Stimulated activated CD4-positive, alpha-beta T cell treated with anti-CD3 and anti-CD28 coated beads, Interleukin-1b, Interleukin-23, amount 100 ng/mL, for 48 hours (primary cell): ENCODE measurements around the gene ABCA1.
A peak's percentile ranks its signal among the peaks of the same experiment; 100 is the strongest.
"Not testable (repeated sequence)": the region's sequence is repeated elsewhere in the genome, so short reads cannot be mapped to it uniquely, and the experiment has no call there.

Experiments
- DNase-seq: peaks from one replicate; pipeline ENCODE4 v3.0.0-alpha.2; 2020

Gene ABCA1

GRCh38 chr9:104948277-104948676 is 20.3 kb upstream of the ABCA1 start:
- DNase-seq = no peak

GRCh38 chr9:104944871-104945270 is 16.9 kb upstream of the ABCA1 start:
- no peak for DNase-seq

- no peak for DNase-seq
Measured at GRCh38 chr9:104944356-104944755, 16.4 kb upstream of the ABCA1 start.

GRCh38 chr9:104941597-104941996 is 13.6 kb upstream of the ABCA1 start:
- DNase-seq = no peak

- DNase-seq = no peak
Measured at GRCh38 chr9:104936291-104936690, 8.3 kb upstream of the ABCA1 start.

- DNase-seq = not testable (repeated sequence)
Measured at GRCh38 chr9:104935501-104935810, 7.5 kb upstream of the ABCA1 start.

GRCh38 chr9:104934691-104935500 is 6.9 kb upstream of the ABCA1 start:
- no peak for DNase-seq

- DNase-seq = not testable (repeated sequence)
Measured at GRCh38 chr9:104933091-104933490, 5.1 kb upstream of the ABCA1 start.

- DNase-seq = no peak
Measured at GRCh38 chr9:104931256-104931655, 3.3 kb upstream of the ABCA1 start.

GRCh38 chr9:104927216-104927911 is 591 bp downstream of the ABCA1 start:
- DNase-seq = peak; percentile 20

GRCh38 chr9:104923740-104924139 is 4.2 kb downstream of the ABCA1 start:
- DNase-seq = no peak

- DNase-seq = no peak
Measured at GRCh38 chr9:104923289-104923688, 4.7 kb downstream of the ABCA1 start.

GRCh38 chr9:104922748-104923147 is 5.2 kb downstream of the ABCA1 start:
- not testable (repeated sequence) for DNase-seq

GRCh38 chr9:104921067-104921741 is 6.8 kb downstream of the ABCA1 start:
- DNase-seq = no peak

GRCh38 chr9:104915753-104916152 is 12.2 kb downstream of the ABCA1 start:
- DNase-seq = no peak

GRCh38 chr9:104915049-104915448 is 12.9 kb downstream of the ABCA1 start:
- DNase-seq = no peak

GRCh38 chr9:104914466-104914865 is 13.5 kb downstream of the ABCA1 start:
- peak; percentile 33 for DNase-seq

- DNase-seq = no peak
Measured at GRCh38 chr9:104912606-104913005, 15.3 kb downstream of the ABCA1 start.

- DNase-seq = no peak
Measured at GRCh38 chr9:104911032-104911607, 16.8 kb downstream of the ABCA1 start.

- DNase-seq = no peak
Measured at GRCh38 chr9:104907278-104907951, 20.5 kb downstream of the ABCA1 start.

GRCh38 chr9:104906441-104907277 is 21.3 kb downstream of the ABCA1 start:
- DNase-seq = no peak

GRCh38 chr9:104905931-104906330 is 22.0 kb downstream of the ABCA1 start:
- DNase-seq = no peak
